K562 (cell line): ENCODE measurements around the gene POLN. TPM values are rescaled to one million over a fixed set of nuclear protein-coding genes. Genes with fewer than 3 reads are reported as not detected.
"Not testable (repeated sequence)": the region's sequence is repeated elsewhere in the genome, so short reads cannot be mapped to it uniquely, and the experiment has no call there.

Experiments
- ATAC-seq: fragments of 200-7000 bp; cut with Tn5 transposase; 3 replicates; pipeline ENCODE4 v1.9.1; 2020; ENCODE audit warnings: moderate library complexity
- BruUV-seq: library from RNA; stranded (reverse); fragments of 400-500 nt; replicated peaks from 2 replicates; lab custom pipeline; 2021; lab: Mats Ljungman, UMichigan
- CTCF ChIA-PET: fragments of 300-600 bp; formaldehyde crosslinking; extraction: SDS; loops from one replicate; lab custom pipeline; 2021; ENCODE audit warnings: low intra/inter-chr PET ratio; lab: Yijun Ruan, JAX
- POLR2A ChIA-PET: fragments of 300-600, 350-650 bp; sonication (Branson Sonifier 250); formaldehyde crosslinking; extraction: SDS; loops from one replicate; lab custom pipeline; 2021; ENCODE audit warnings: antibody characterized with exemption, inconsistent platforms; lab: Yijun Ruan, JAX
- DNase-seq, 4 experiments: peaks; one replicate each; pipeline versions ENCODE4 v3.0.0 to v3.0.0-alpha.2; 2011 to 2018; ENCODE audit warnings: low spot score in 3 of 4, mixed read lengths in 3 of 4; ENCODE audit errors: extremely low read depth in 1 of 4
- FAIRE-seq: peaks from 2 replicates; lab custom pipeline; 2011; peaks lifted over from hg19 to GRCh38; lab: Jason Lieb, UNC
- H2AFZ ChIP-seq: 2 replicates; pipeline ENCODE4 v1.6.0; 2011; ENCODE audit warnings: low read depth, low read length, control low read depth, inconsistent platforms
- H3K27ac ChIP-seq: fragments of 200-600 bp; 3 replicates; pipeline ENCODE4 v1.8.0; 2011; ENCODE audit warnings: low read depth, mild to moderate bottlenecking, control low read depth, inconsistent platforms, low read length, moderate library complexity, mixed read lengths; ENCODE audit errors: extremely low read depth
- H3K27me3 ChIP-seq, 2 experiments: fragments of 300-600 bp in 1 of 2; 2 replicates in 1 of 2; 3 replicates in 1 of 2; pipeline versions ENCODE4 v1.6.0 to v1.8.0; 2011; ENCODE audit warnings: inconsistent platforms in 2 of 2, low read length in 2 of 2, mild to moderate bottlenecking in 1 of 2, mixed read lengths in 1 of 2, moderate library complexity in 1 of 2; ENCODE audit not compliant: control insufficient read depth in 2 of 2, insufficient read depth in 2 of 2
- H3K36me3 ChIP-seq: fragments of 300-600 bp; 3 replicates; pipeline ENCODE4 v1.8.0; 2011; ENCODE audit warnings: mild to moderate bottlenecking, low read length, inconsistent platforms; ENCODE audit not compliant: control insufficient read depth, insufficient read depth
- H3K4me1 ChIP-seq, 2 experiments: fragments of 200-600 bp in 1 of 2; replicated peaks in 1 of 2; 2 replicates in 1 of 2; 3 replicates in 1 of 2; pipeline versions ENCODE4 v1.5.1 to v1.8.0; 2011; ENCODE audit warnings: inconsistent platforms in 2 of 2, low read length in 2 of 2, mild to moderate bottlenecking in 1 of 2, mixed read lengths in 1 of 2, moderate library complexity in 1 of 2; ENCODE audit not compliant: control insufficient read depth in 2 of 2, insufficient read depth in 2 of 2
- H3K4me2 ChIP-seq: 2 replicates; pipeline ENCODE4 v1.6.1; 2011; ENCODE audit warnings: low read length, control low read depth, inconsistent platforms, mixed read lengths; ENCODE audit not compliant: insufficient read depth
- H3K4me3 ChIP-seq: fragments of 200-600 bp; sonication (generic), shearing (Covaris generic); 2 replicates; pipeline ENCODE4 v1.5.1; 2016; ENCODE audit warnings: control low read depth, inconsistent platforms
- H3K79me2 ChIP-seq: fragments of 200-600 bp; 3 replicates; pipeline ENCODE4 v1.8.0; 2011; ENCODE audit warnings: low read length, inconsistent platforms; ENCODE audit not compliant: control insufficient read depth, insufficient read depth
- H3K9ac ChIP-seq, 2 experiments: 2 replicates each; pipeline versions ENCODE4 v1.6.0 to v1.6.1; 2011; ENCODE audit warnings: low read depth in 2 of 2, low read length in 2 of 2, control low read depth in 1 of 2, inconsistent platforms in 1 of 2, mild to moderate bottlenecking in 1 of 2, mixed read lengths in 1 of 2; ENCODE audit not compliant: insufficient read depth in 1 of 2
- H3K9me1 ChIP-seq: one replicate; pipeline ENCODE4 v1.6.0; 2011; ENCODE audit warnings: inconsistent platforms, mild to moderate bottlenecking, low read length, moderate library complexity; ENCODE audit not compliant: control insufficient read depth, insufficient read depth
- H3K9me3 ChIP-seq: replicated peaks from 2 replicates; pipeline ENCODE4 v1.5.1; 2011; ENCODE audit warnings: low read depth, low read length, inconsistent platforms; ENCODE audit not compliant: control insufficient read depth, insufficient read depth
- H4K20me1 ChIP-seq: replicated peaks from 2 replicates; pipeline ENCODE4 v1.6.1; 2011; ENCODE audit warnings: low read length, inconsistent platforms, mixed read lengths; ENCODE audit not compliant: control insufficient read depth, insufficient read depth
- CAMTA2 ChIP-seq: fragments of 250-450 bp; sonication (Bioruptor Pico); conservative IDR thresholded peaks from 2 replicates; pipeline ENCODE4 v1.5.1; 2022
- CCNT2 ChIP-seq: IDR thresholded peaks from 2 replicates; pipeline ENCODE4 v1.6.1; 2011; ENCODE audit warnings: borderline replicate concordance, low read depth, mild to moderate bottlenecking, moderate library complexity, mixed read lengths, low read length; ENCODE audit not compliant: insufficient read length; ENCODE audit errors: extremely low read depth
- CHD2 ChIP-seq: IDR thresholded peaks from 2 replicates; pipeline ENCODE4 v1.6.1; 2011; ENCODE audit warnings: low read depth, low read length
- CSDE1 ChIP-seq, 2 experiments: fragments of 450-650 bp; IDR thresholded peaks; 2 replicates each; pipeline ENCODE4 v1.6.1; 2016; ENCODE audit warnings: mild to moderate bottlenecking in 1 of 2
- ELF2 ChIP-seq: fragments of 250-450 bp; sonication (Bioruptor Pico); IDR thresholded peaks from 2 replicates; pipeline ENCODE4 v1.5.0; 2021; ENCODE audit warnings: mild to moderate bottlenecking
- ETV1 ChIP-seq: fragments of 450-650 bp; conservative IDR thresholded peaks from 2 replicates; pipeline ENCODE4 v1.6.1; 2016; ENCODE audit warnings: missing genetic modification characterization, control low read depth, low read depth, missing compliant biosample characterization
- HNRNPL ChIP-seq: fragments of 200-400 bp; formaldehyde crosslinking; IDR thresholded peaks from 2 replicates; pipeline ENCODE4 v1.6.1; 2017; ENCODE audit warnings: low read depth, mild to moderate bottlenecking, low read length
- TCF7 ChIP-seq: sonication (generic); IDR thresholded peaks from 2 replicates; pipeline ENCODE4 v1.6.1; 2016; ENCODE audit warnings: antibody characterized with exemption, borderline replicate concordance
- XRCC3 ChIP-seq: fragments of 450-650 bp; IDR thresholded peaks from 2 replicates; pipeline ENCODE4 v1.6.1; 2017; ENCODE audit warnings: mild to moderate bottlenecking, moderate library complexity
- ZNF696 ChIP-seq: fragments of 250-450 bp; sonication (Bioruptor Pico); conservative IDR thresholded peaks from 2 replicates; pipeline ENCODE4 v1.4.0; 2020; ENCODE audit warnings: mild to moderate bottlenecking, moderate library complexity
- WGBS: fragments of 100-300 bp; shearing (Covaris generic); methylation state at CpG from one replicate; pipeline ENCODE4 v1.1.6; 2016; ENCODE audit warnings: low coverage, mixed read lengths; ENCODE audit not compliant: insufficient coverage; ENCODE audit errors: missing lambda C conversion rate; 5-methylcytosine and 5-hydroxymethylcytosine counted together
- in situ Hi-C: fragments of 300-500 bp; cut with MboI; formaldehyde crosslinking; loops from 4 replicates; pipeline ENCODE4 v1.15.0; 2018; ENCODE audit warnings: inconsistent platforms, mixed read lengths
- intact Hi-C: fragments of 100-400 bp; cut with micrococcal nuclease; formaldehyde crosslinking; loops from 2 replicates; pipeline ENCODE4 v1.14.2; 2022
- polyA plus RNA-seq, 8 experiments: library from polyadenylated mRNA; depleted of rRNA in 4 of 8; stranded (reverse) in 5 of 8; unstranded in 3 of 8; fragments of >200 nt; fragmentation: Nextera tagmentation in 2 of 8; fragmentation: Illumina TruSeq in 1 of 8; extraction: Ambion mirVana in 2 of 8; extraction: Trizol in 1 of 8; gene quantifications; 2 replicates each; pipeline versions ENCODE4 v1.2.1 to v1.2.3, GENCODE V29; 2011 to 2014; ENCODE audit warnings: inconsistent platforms in 1 of 8, missing spikeins in 1 of 8
- total RNA-seq, 7 experiments: library from RNA; depleted of rRNA in 6 of 7; stranded (reverse); fragments of >200 nt in 6 of 7; fragmentation: Illumina TruSeq in 2 of 7; extraction: Trizol in 2 of 7; gene quantifications; 2 replicates each; pipeline versions ENCODE4 v1.2.1 to v1.2.3, GENCODE V29; 2011 to 2021; ENCODE audit warnings: low replicate concordance in 1 of 7

POLN gene
- total and polyA plus RNA-seq, 9 of the 15 experiments (the other 6 are each of a cell fraction or from before 2014, with no cell fraction given), result 0.08 to 0.91 (median 0.32) TPM

- BruUV-seq, H3K79me2 ChIP-seq, H3K9me3 ChIP-seq, in situ Hi-C loops, CTCF ChIA-PET, DNase-seq, H2AFZ ChIP-seq, H3K27ac ChIP-seq, H3K9me1 ChIP-seq, H3K4me2 ChIP-seq, H3K9ac ChIP-seq, H3K36me3 ChIP-seq, H3K27me3 ChIP-seq, FAIRE-seq, ATAC-seq, H4K20me1 ChIP-seq, intact Hi-C loops, H3K4me3 ChIP-seq: not testable (repeated sequence)
- POLR2A ChIA-PET, result interaction anchor here (0.6 kb wide), 1 partner anchor 8 kb away, joined by 5 read pairs; no protein-coding TSS in a partner anchor
- WGBS, result 67% methylated on average over 32 of the region's 40 CpGs
- H3K4me1 ChIP-seq, result peaks cover 6 to 11% of the 10 kb centered on the region in 2 experiments; a peak in 4 of 5 replicates
Observed at GRCh38 chr4:2161092-2161703, 80.7 kb downstream of the POLN start.

- in situ Hi-C loops, result no loop called here
- no peak for FAIRE-seq
- DNase-seq, result no peak
- Histone ChIP-seq H3K79me2 (no peaks in the 10 kb centered on the region), H3K4me2 (no peak overlapping the region)
- 6% methylated on average over 2 of the region's 2 CpGs for WGBS
- no peak for TF ChIP-seq HNRNPL
- TF ChIP-seq TCF7, result no peak
- no peak for TF ChIP-seq CCNT2
- no peak for TF ChIP-seq CAMTA2 (CRISPR knock-in tag)
- no peak for TF ChIP-seq CSDE1 (IDR thresholded peaks at IDR 0.05)
- no peak for TF ChIP-seq ELF2 (CRISPR knock-in tag)
- TF ChIP-seq CHD2, result no peak
- no peak for TF ChIP-seq ZNF696
- TF ChIP-seq XRCC3, result no peak
- TF ChIP-seq ETV1 (tag), result no peak
- TF ChIP-seq, all 486 proteins: peak for 0
- Histone ChIP-seq H3K27me3 (no peaks in the 10 kb centered on the region), H3K4me1 (peaks cover 6 to 11% of the 10 kb centered on the region in 2 experiments; a peak in 4 of 5 replicates), H3K9me3 (no peaks in the 10 kb centered on the region; the same call in 1 of the 2 replicates), H3K4me3 (no peak overlapping the region), H3K36me3 (no peaks in the 10 kb centered on the region), H2AFZ (no peak overlapping the region), H3K9me1 (no peaks in the 10 kb centered on the region), H3K27ac (no peak overlapping the region), H4K20me1 (no peaks in the 10 kb centered on the region), H3K9ac (no peak overlapping the region)
- ChIA-PET CTCF (no interaction called here), POLR2A (interaction anchor here (0.5 kb wide), 1 partner anchor 450 kb away, joined by 3 read pairs; no protein-coding TSS in a partner anchor)
- ATAC-seq, result no peak
- intact Hi-C loops, result no loop called here
- BruUV-seq, result no TSS peak
Observed at GRCh38 chr4:2159931-2160330, 82.0 kb downstream of the POLN start.
